Activated CD4-positive, alpha-beta memory T cell treated with anti-CD3 and anti-CD28 coated beads for 36 hours (primary cell): Measurements from ENCODE around the gene KCNJ13. TPM values are rescaled to one million over a fixed set of nuclear protein-coding genes. Genes with fewer than 3 reads are reported as not detected.

Experiments used
- CTCF ChIA-PET: fragments of 350-600 bp; sonication (Branson Sonifier 250); formaldehyde crosslinking; loops from one replicate; lab custom pipeline; 2021; ENCODE audit warnings: antibody characterized with exemption, inconsistent platforms; lab: Charles Lee
- POLR2A ChIA-PET: fragments of 350-600 bp; sonication (Branson Sonifier 250); formaldehyde crosslinking; loops from one replicate; lab custom pipeline; 2021; ENCODE audit warnings: antibody characterized with exemption; lab: Charles Lee
- DNase-seq: peaks from one replicate; pipeline ENCODE4 v3.0.0-alpha.2; 2020
- H3K27ac Mint-ChIP-seq: one replicate; pipeline ENCODE4 v1.8.0; 2021; ENCODE audit warnings: mixed read lengths
- H3K27me3 Mint-ChIP-seq: one replicate; pipeline ENCODE4 v1.8.0; 2021; ENCODE audit warnings: mixed read lengths
- H3K36me3 Mint-ChIP-seq: one replicate; pipeline ENCODE4 v1.8.0; 2021; ENCODE audit warnings: mixed read lengths
- H3K4me1 Mint-ChIP-seq: one replicate; pipeline ENCODE4 v1.8.0; 2021; ENCODE audit warnings: low read depth, mixed read lengths
- H3K4me3 Mint-ChIP-seq: one replicate; pipeline ENCODE4 v1.8.0; 2021; ENCODE audit warnings: mild to moderate bottlenecking, mixed read lengths
- H3K9me3 Mint-ChIP-seq: one replicate; pipeline ENCODE4 v1.8.0; 2021; ENCODE audit warnings: mixed read lengths
- intact Hi-C: fragments of 100-400 bp; cut with micrococcal nuclease; formaldehyde crosslinking; loops from one replicate; pipeline ENCODE4 v1.15.1; 2023
- total RNA-seq, 2 experiments: library from RNA; stranded (reverse); gene quantifications; one replicate each; pipeline ENCODE4 v1.2.3, GENCODE V29; 2021

Gene KCNJ13
- not detected for total RNA-seq

GRCh38 chr2:232776435-232776834, at the start of gene KCNJ13:
Gene KCNJ13, minus strand, starts transcription at chr2:232776565. Its CDS starts 5,203 bp downstream, at chr2:232771362.
- POLR2A ChIA-PET = no interaction called here
- peaks cover 17% of the 10 kb centered on the region for H3K4me1 Mint-ChIP-seq
- no peaks in the 10 kb centered on the region for H3K9me3 Mint-ChIP-seq
- no peak within 1 kb of the TSS for H3K27ac Mint-ChIP-seq
- CTCF ChIA-PET = no interaction called here
- no peaks in the 10 kb centered on the region for H3K27me3 Mint-ChIP-seq
- no peak within 1 kb of the TSS for H3K4me3 Mint-ChIP-seq
- intact Hi-C loops = no loop called here
- no peak for DNase-seq
- peaks cover 7% of the 10 kb centered on the region for H3K36me3 Mint-ChIP-seq

GRCh38 chr2:232817756-232818155, 41.4 kb upstream of the KCNJ13 start:
- Mint-ChIP-seq H3K27me3 (no peaks in the 10 kb centered on the region), H3K27ac (no peak overlapping the region), H3K4me1 (no peaks in the 10 kb centered on the region), H3K9me3 (no peaks in the 10 kb centered on the region), H3K4me3 (no peak overlapping the region), H3K36me3 (peaks cover 32% of the 10 kb centered on the region)
- ChIA-PET POLR2A (no interaction called here), CTCF (interaction anchor here (0.6 to 1.2 kb wide), 2 partner anchors 23 to 212 kb away, joined by 3 to 4 read pairs; no protein-coding TSS in a partner anchor)
- intact Hi-C loops = no loop called here
- no peak for DNase-seq

- POLR2A ChIA-PET = interaction anchor here (0.7 kb wide), 1 partner anchor 13 kb away, joined by 3 read pairs; no protein-coding TSS in a partner anchor
- CTCF ChIA-PET = no interaction called here
- Mint-ChIP-seq H3K4me3 (no peak overlapping the region), H3K27me3 (no peaks in the 10 kb centered on the region), H3K9me3 (no peaks in the 10 kb centered on the region), H3K4me1 (no peaks in the 10 kb centered on the region), H3K36me3 (peaks cover 32% of the 10 kb centered on the region), H3K27ac (no peak overlapping the region)
- DNase-seq = no peak
- intact Hi-C loops = no loop called here
Measured at GRCh38 chr2:232816657-232817056, 40.3 kb upstream of the KCNJ13 start.

- Mint-ChIP-seq H3K9me3 (no peaks in the 10 kb centered on the region), H3K4me1 (peaks cover 2% of the 10 kb centered on the region), H3K27me3 (no peaks in the 10 kb centered on the region), H3K27ac (no peak overlapping the region), H3K4me3 (no peak overlapping the region), H3K36me3 (peaks cover 33% of the 10 kb centered on the region)
- intact Hi-C loops = no loop called here
- ChIA-PET POLR2A (no interaction called here), CTCF (no interaction called here)
- no peak for DNase-seq
Measured at GRCh38 chr2:232815569-232815968, 39.2 kb upstream of the KCNJ13 start.

- intact Hi-C loops = no loop called here
- DNase-seq = no peak
- Mint-ChIP-seq H3K27ac (no peak overlapping the region), H3K27me3 (no peaks in the 10 kb centered on the region), H3K36me3 (peaks cover 37% of the 10 kb centered on the region), H3K4me3 (no peak overlapping the region), H3K4me1 (peaks cover 2% of the 10 kb centered on the region), H3K9me3 (no peaks in the 10 kb centered on the region)
- ChIA-PET CTCF (interaction anchor here (0.7 to 0.8 kb wide), 2 partner anchors 10 to 53 kb away, joined by 3 read pairs; no protein-coding TSS in a partner anchor), POLR2A (no interaction called here)
Measured at GRCh38 chr2:232810444-232810843, 34.1 kb upstream of the KCNJ13 start.

GRCh38 chr2:232809349-232810124, 33.2 kb upstream of the KCNJ13 start:
- no peak overlapping the region for H3K4me3 Mint-ChIP-seq
- H3K27me3 Mint-ChIP-seq = no peaks in the 10 kb centered on the region
- intact Hi-C loops = no loop called here
- ChIA-PET POLR2A (no interaction called here), CTCF (interaction anchor here (1.8 kb wide), 1 partner anchor 244 kb away, joined by 7 read pairs; no protein-coding TSS in a partner anchor)
- no peak overlapping the region for H3K27ac Mint-ChIP-seq
- no peaks in the 10 kb centered on the region for H3K9me3 Mint-ChIP-seq
- peaks cover 2% of the 10 kb centered on the region for H3K4me1 Mint-ChIP-seq
- DNase-seq = no peak
- H3K36me3 Mint-ChIP-seq = peaks cover 36% of the 10 kb centered on the region

GRCh38 chr2:232802091-232802490, 25.7 kb upstream of the KCNJ13 start:
- Mint-ChIP-seq H3K4me3 (no peak overlapping the region), H3K27ac (no peak overlapping the region), H3K9me3 (peaks cover 11% of the 10 kb centered on the region), H3K36me3 (peaks cover 59% of the 10 kb centered on the region), H3K27me3 (no peaks in the 10 kb centered on the region), H3K4me1 (no peaks in the 10 kb centered on the region)
- POLR2A ChIA-PET = no interaction called here
- intact Hi-C loops = no loop called here
- DNase-seq = no peak
- CTCF ChIA-PET = no interaction called here

- CTCF ChIA-PET = interaction anchor here (0.6 kb wide), 1 partner anchor 11 kb away, joined by 3 read pairs; no protein-coding TSS in a partner anchor
- H3K9me3 Mint-ChIP-seq = peaks cover 11% of the 10 kb centered on the region
- H3K4me1 Mint-ChIP-seq = no peaks in the 10 kb centered on the region
- H3K4me3 Mint-ChIP-seq = no peak overlapping the region
- no peak overlapping the region for H3K27ac Mint-ChIP-seq
- DNase-seq = no peak
- intact Hi-C loops = no loop called here
- no peaks in the 10 kb centered on the region for H3K27me3 Mint-ChIP-seq
- peaks cover 61% of the 10 kb centered on the region for H3K36me3 Mint-ChIP-seq
- POLR2A ChIA-PET = no interaction called here
Measured at GRCh38 chr2:232800166-232800565, 23.8 kb upstream of the KCNJ13 start.

- H3K27ac Mint-ChIP-seq = no peak overlapping the region
Measured at GRCh38 chr2:232798187-232798586, 21.8 kb upstream of the KCNJ13 start.

GRCh38 chr2:232795920-232796319, 19.6 kb upstream of the KCNJ13 start:
- intact Hi-C loops = no loop called here
- ChIA-PET CTCF (no interaction called here), POLR2A (no interaction called here)
- H3K4me1 Mint-ChIP-seq = no peaks in the 10 kb centered on the region
- no peaks in the 10 kb centered on the region for H3K27me3 Mint-ChIP-seq
- H3K4me3 Mint-ChIP-seq = no peak overlapping the region
- no peaks in the 10 kb centered on the region for H3K9me3 Mint-ChIP-seq
- H3K27ac Mint-ChIP-seq = no peak overlapping the region
- DNase-seq = no peak
- H3K36me3 Mint-ChIP-seq = peaks cover 50% of the 10 kb centered on the region

More at GRCh38 chr2:232798187-232798586, 21.8 kb upstream of the KCNJ13 start:
- H3K9me3 Mint-ChIP-seq = peaks cover 11% of the 10 kb centered on the region
- ChIA-PET POLR2A (no interaction called here), CTCF (no interaction called here)
- DNase-seq = no peak
- H3K36me3 Mint-ChIP-seq = peaks cover 59% of the 10 kb centered on the region
- intact Hi-C loops = no loop called here
- no peak overlapping the region for H3K4me3 Mint-ChIP-seq
- H3K4me1 Mint-ChIP-seq = no peaks in the 10 kb centered on the region
- H3K27me3 Mint-ChIP-seq = no peaks in the 10 kb centered on the region

- ChIA-PET POLR2A (no interaction called here), CTCF (interaction anchor here (1.3 kb wide), 1 partner anchor 9 kb away, joined by 3 read pairs; no protein-coding TSS in a partner anchor)
Measured at GRCh38 chr2:232794981-232795380, 18.6 kb upstream of the KCNJ13 start.

GRCh38 chr2:232793271-232793670, 16.9 kb upstream of the KCNJ13 start:
- Mint-ChIP-seq H3K27me3 (no peaks in the 10 kb centered on the region), H3K27ac (no peak overlapping the region), H3K4me1 (no peaks in the 10 kb centered on the region), H3K9me3 (no peaks in the 10 kb centered on the region), H3K4me3 (no peak overlapping the region), H3K36me3 (peaks cover 45% of the 10 kb centered on the region)
- DNase-seq = no peak
- POLR2A ChIA-PET = no interaction called here
- CTCF ChIA-PET = no interaction called here
- intact Hi-C loops = no loop called here

More at GRCh38 chr2:232794981-232795380, 18.6 kb upstream of the KCNJ13 start:
- intact Hi-C loops = no loop called here
- H3K9me3 Mint-ChIP-seq = no peaks in the 10 kb centered on the region
- H3K36me3 Mint-ChIP-seq = peaks cover 50% of the 10 kb centered on the region
- H3K4me3 Mint-ChIP-seq = no peak overlapping the region
- H3K27me3 Mint-ChIP-seq = no peaks in the 10 kb centered on the region
- no peaks in the 10 kb centered on the region for H3K4me1 Mint-ChIP-seq
- no peak for DNase-seq
- H3K27ac Mint-ChIP-seq = no peak overlapping the region
